SK-N-SH (cell line): ENCODE results near the gene PHYKPL.

Experiments
- CTCF ChIP-seq: fragments of 200-600 bp; sonication (generic); IDR thresholded peaks from 2 replicates; pipeline ENCODE4 v1.6.1; 2017; ENCODE audit warnings: antibody characterized with exemption, mild to moderate bottlenecking, moderate library complexity
- FOXM1 ChIP-seq: IDR thresholded peaks from 2 replicates; pipeline ENCODE4 v1.4.0; 2012; ENCODE audit warnings: low read depth, mild to moderate bottlenecking
- MAX ChIP-seq: IDR thresholded peaks from 2 replicates; pipeline ENCODE4 v1.4.0; 2012; ENCODE audit warnings: low read depth
- POLR2AphosphoS5 ChIP-seq: IDR thresholded peaks from 2 replicates; pipeline ENCODE4 v1.6.1; 2012; ENCODE audit warnings: low read depth, low read length
- SMC3 ChIP-seq: IDR thresholded peaks from 2 replicates; pipeline ENCODE4 v1.6.1; 2012; ENCODE audit warnings: low read depth, low read length, improper control_type of control experiment
- TCF12 ChIP-seq: IDR thresholded peaks from 2 replicates; pipeline ENCODE4 v1.4.0; 2012
- TF ChIP-seq, protein P1 (sequence below): fragments of 150-350 bp; IDR thresholded peaks from 2 replicates; pipeline ENCODE4 v1.6.1; 2017; ENCODE audit warnings: antibody characterized with exemption, low read length, low read depth, borderline replicate concordance

GRCh38 chr5:178218827-178219226, 13.8 kb downstream of the PHYKPL start:
- TF ChIP-seq SMC3: no peak
- no peak for TF ChIP-seq CTCF
- no peak for TF ChIP-seq MAX
- no peak for TF ChIP-seq POLR2AphosphoS5
- TF ChIP-seq FOXM1: no peak
- no peak for TF ChIP-seq TCF12
- TF ChIP-seq, protein P1, sequence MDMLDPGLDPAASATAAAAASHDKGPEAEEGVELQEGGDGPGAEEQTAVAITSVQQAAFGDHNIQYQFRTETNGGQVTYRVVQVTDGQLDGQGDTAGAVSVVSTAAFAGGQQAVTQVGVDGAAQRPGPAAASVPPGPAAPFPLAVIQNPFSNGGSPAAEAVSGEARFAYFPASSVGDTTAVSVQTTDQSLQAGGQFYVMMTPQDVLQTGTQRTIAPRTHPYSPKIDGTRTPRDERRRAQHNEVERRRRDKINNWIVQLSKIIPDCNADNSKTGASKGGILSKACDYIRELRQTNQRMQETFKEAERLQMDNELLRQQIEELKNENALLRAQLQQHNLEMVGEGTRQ: no peak
